NT2/D1 (cell line): Measurements from ENCODE around the gene DRAXIN.

ENCODE experiments used
- SUZ12 ChIP-seq: IDR thresholded peaks from 2 replicates; pipeline ENCODE4 v1.6.1; 2011; ENCODE audit not compliant: insufficient read length, insufficient read depth; ENCODE audit errors: extremely low read depth
- YY1 ChIP-seq: IDR thresholded peaks from 2 replicates; pipeline ENCODE4 v1.6.1; 2011; ENCODE audit not compliant: insufficient read length, insufficient read depth
- ZNF274 ChIP-seq: IDR thresholded peaks from 2 replicates; pipeline ENCODE4 v1.6.1; 2011; ENCODE audit warnings: mild to moderate bottlenecking, low read depth, low read length

DNA sequence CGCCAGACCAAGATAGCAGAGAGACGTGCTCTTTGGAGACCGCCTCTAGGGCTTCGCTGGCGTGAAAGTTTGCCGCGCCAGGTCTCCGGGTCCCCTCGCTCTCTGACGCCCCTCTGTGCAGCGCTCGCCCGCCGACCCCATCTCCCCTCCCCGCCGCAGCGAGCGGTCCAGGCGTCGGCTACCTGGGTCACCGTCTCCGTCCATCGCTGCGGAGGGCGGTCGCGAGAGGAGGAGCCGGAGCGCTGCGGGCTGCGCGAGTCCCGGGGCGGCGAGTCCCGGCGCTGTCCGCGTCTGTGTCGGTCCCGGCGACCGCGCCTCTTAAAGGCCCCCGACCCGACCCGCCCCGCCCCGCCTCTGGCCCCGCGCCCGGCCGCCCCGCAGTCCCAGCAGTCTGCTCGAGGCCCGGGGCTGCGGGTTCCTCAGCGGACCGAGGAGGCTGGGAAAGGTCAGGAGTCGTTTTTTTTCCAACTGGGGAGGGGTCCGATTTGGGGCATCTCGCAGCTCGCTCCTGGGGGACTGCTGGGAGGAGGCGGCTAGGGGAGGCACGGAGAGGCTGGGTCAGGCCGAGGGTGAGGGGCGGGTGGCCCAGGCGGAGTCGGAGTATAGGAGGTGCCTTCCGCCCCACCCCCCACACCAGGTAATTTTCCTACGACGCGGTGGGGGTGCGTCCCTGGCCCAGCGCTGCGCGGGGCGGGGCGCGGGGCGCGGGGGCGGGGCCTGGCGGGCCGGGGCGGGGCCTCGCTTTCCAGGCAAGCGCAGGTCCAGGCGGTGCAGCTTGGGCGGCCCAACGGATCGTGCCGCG lies 37.2 kb upstream of the DRAXIN start, which contains the start of the genes FBXO2 and FBXO44:
- no peak for TF ChIP-seq ZNF274
- TF ChIP-seq SUZ12, result no peak
- TF ChIP-seq YY1, result no peak
